ENCODE data around the gene TOP3A.
"Not testable (repeated sequence)": the region's sequence is repeated elsewhere in the genome, so short reads cannot be mapped to it uniquely, and the experiment has no call there.

TOP3A gene

GRCh38 chr17:18360518-18360917 is 45.7 kb upstream of the TOP3A start:
- no peak for DNase-seq (ENCODE audit: low read depth)
- no peak overlapping the region for H3K4me3 ChIP-seq (ENCODE audit: low read length)
- no peak for TF ChIP-seq CTCF (IDR thresholded peaks at IDR 0.05; ENCODE audit: insufficient read depth, low read depth, low read length, missing control alignments)

GRCh38 chr17:18356624-18357023 is 41.8 kb upstream of the TOP3A start:
- no peak for TF ChIP-seq CTCF (IDR thresholded peaks at IDR 0.05; ENCODE audit: insufficient read depth, low read depth, low read length, missing control alignments)
- no peak overlapping the region for H3K4me3 ChIP-seq (ENCODE audit: low read length)
- no peak for DNase-seq (ENCODE audit: low read depth)

GRCh38 chr17:18353541-18353940 is 38.7 kb upstream of the TOP3A start:
- H3K4me3 ChIP-seq (ENCODE audit: low read length) = no peak overlapping the region
- no peak for TF ChIP-seq CTCF (IDR thresholded peaks at IDR 0.05; ENCODE audit: insufficient read depth, low read depth, low read length, missing control alignments)
- no peak for DNase-seq (ENCODE audit: low read depth)

GRCh38 chr17:18344021-18344420 is 29.2 kb upstream of the TOP3A start:
- H3K4me3 ChIP-seq (ENCODE audit: low read length) = no peak overlapping the region
- TF ChIP-seq CTCF (IDR thresholded peaks at IDR 0.05; ENCODE audit: insufficient read depth, low read depth, low read length, missing control alignments) = no peak

GRCh38 chr17:18339933-18340332 is 25.1 kb upstream of the TOP3A start:
- no peak for DNase-seq (ENCODE audit: low read depth)
- TF ChIP-seq CTCF (IDR thresholded peaks at IDR 0.05; ENCODE audit: insufficient read depth, low read depth, low read length, missing control alignments) = no peak
- no peak overlapping the region for H3K4me3 ChIP-seq (ENCODE audit: low read length)

More at GRCh38 chr17:18344021-18344420, 29.2 kb upstream of the TOP3A start:
- DNase-seq (ENCODE audit: low read depth) = no peak

GRCh38 chr17:18338158-18338557 is 23.4 kb upstream of the TOP3A start:
- DNase-seq (ENCODE audit: low read depth); H3K4me3 ChIP-seq (ENCODE audit: low read length): not testable (repeated sequence)

- no peak for TF ChIP-seq CTCF (IDR thresholded peaks at IDR 0.05; ENCODE audit: insufficient read depth, low read depth, low read length, missing control alignments)
- DNase-seq (ENCODE audit: low read depth) = no peak
- no peak overlapping the region for H3K4me3 ChIP-seq (ENCODE audit: low read length)
These were observed 18.2 kb upstream of the TOP3A start for GRCh38 chr17:18332909-18333489.
